GM23338 (cell line): ENCODE results near the gene ESPN.

Experiments used
- CREB1 ChIP-seq: fragments of 250-450 bp; sonication (Bioruptor Pico); IDR thresholded peaks from 2 replicates; pipeline ENCODE4 v1.5.0; 2020; ENCODE audit warnings: low read depth, mild to moderate bottlenecking, moderate library complexity
- CTCF ChIP-seq, 2 experiments: fragments of 200-600 bp in 1 of 2; sonication (generic) in 1 of 2; conservative IDR thresholded peaks; 2 replicates each; pipeline versions ENCODE4 v1.5.1 to v1.6.1; 2016 to 2017; ENCODE audit warnings: antibody characterized with exemption in 2 of 2, low read depth in 2 of 2, mild to moderate bottlenecking in 2 of 2, moderate library complexity in 1 of 2
- POLR2AphosphoS5 ChIP-seq: IDR thresholded peaks from 2 replicates; pipeline ENCODE4 v1.6.1; 2016; ENCODE audit warnings: antibody characterized with exemption, low read depth
- ZNF331 ChIP-seq: fragments of 250-450 bp; sonication (Bioruptor Pico); IDR thresholded peaks from 2 replicates; pipeline ENCODE4 v1.5.0; 2020; ENCODE audit warnings: low read depth, mild to moderate bottlenecking, moderate library complexity

- TF ChIP-seq ZNF331 (CRISPR knock-in tag) (no peak), POLR2AphosphoS5 (no peak), CREB1 (CRISPR knock-in tag) (peak; percentile 29; the same call in 1 of the 2 replicates), CTCF (conservative IDR thresholded peaks at IDR 0.05; ENCODE audit: low read depth in 2 of 2) (peak; percentile 75 to 83)
Measured at GRCh38 chr1:6414443-6414844, 10.1 kb upstream of the ESPN start.
